ENCODE measurements around the gene ERICH4. TPM values are rescaled to one million over a fixed set of nuclear protein-coding genes. Genes with fewer than 3 reads are reported as not detected.
A peak's percentile ranks its signal among the peaks of the same experiment; 100 is the strongest.
"Not testable (repeated sequence)": the region's sequence is repeated elsewhere in the genome, so short reads cannot be mapped to it uniquely, and the experiment has no call there.

The ERICH4 gene
- polyA plus RNA-seq, 3 donors from 2014 or later, result not detected

DNA sequence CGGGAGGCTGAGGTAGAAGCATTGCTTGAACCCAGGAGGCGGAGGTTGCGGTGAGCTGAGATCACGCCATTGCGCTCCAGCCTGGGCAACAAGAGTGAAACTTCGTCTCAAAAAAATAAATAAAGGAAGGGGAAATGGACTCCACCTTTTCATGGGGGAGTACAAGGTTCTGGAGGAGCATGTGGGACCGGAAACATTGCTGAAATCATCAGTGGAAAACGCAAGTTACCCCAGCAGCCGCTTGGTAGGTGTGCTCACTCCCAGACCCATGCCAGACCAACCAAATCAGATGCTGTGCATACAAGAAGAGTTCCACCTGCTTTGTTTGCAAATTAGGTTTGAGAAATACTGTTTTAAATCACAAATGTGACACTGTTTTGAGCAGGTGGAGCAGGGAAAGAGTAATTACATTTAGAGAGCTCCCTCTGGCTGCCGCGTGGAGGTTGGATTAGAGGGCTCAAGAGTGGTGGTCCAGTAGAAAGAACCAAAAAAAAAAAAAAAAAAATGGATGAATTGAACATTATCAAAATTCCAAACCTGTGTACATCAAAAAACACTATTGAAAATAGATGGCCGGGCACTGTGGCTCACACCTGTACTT, 4.9 kb downstream of the ERICH4 start:
- H3K27me3 Mint-ChIP-seq (ENCODE audit: low read depth in 3 of 3), result peaks cover 11 to 25% (median 12%) of the 10 kb centered on the region in 3 donors
- H3K9me3 Mint-ChIP-seq, result no peaks in the 10 kb centered on the region
- no peak overlapping the region for H3K4me3 Mint-ChIP-seq
- peaks cover 0 to 3% (median 0%) of the 10 kb centered on the region in 3 donors for H3K36me3 Mint-ChIP-seq
- H3K4me1 Mint-ChIP-seq, result peaks cover 0 to 5% of the 10 kb centered on the region in 2 donors
- no peak overlapping the region for H3K27ac Mint-ChIP-seq
- DNase-seq, result no peak

DNA sequence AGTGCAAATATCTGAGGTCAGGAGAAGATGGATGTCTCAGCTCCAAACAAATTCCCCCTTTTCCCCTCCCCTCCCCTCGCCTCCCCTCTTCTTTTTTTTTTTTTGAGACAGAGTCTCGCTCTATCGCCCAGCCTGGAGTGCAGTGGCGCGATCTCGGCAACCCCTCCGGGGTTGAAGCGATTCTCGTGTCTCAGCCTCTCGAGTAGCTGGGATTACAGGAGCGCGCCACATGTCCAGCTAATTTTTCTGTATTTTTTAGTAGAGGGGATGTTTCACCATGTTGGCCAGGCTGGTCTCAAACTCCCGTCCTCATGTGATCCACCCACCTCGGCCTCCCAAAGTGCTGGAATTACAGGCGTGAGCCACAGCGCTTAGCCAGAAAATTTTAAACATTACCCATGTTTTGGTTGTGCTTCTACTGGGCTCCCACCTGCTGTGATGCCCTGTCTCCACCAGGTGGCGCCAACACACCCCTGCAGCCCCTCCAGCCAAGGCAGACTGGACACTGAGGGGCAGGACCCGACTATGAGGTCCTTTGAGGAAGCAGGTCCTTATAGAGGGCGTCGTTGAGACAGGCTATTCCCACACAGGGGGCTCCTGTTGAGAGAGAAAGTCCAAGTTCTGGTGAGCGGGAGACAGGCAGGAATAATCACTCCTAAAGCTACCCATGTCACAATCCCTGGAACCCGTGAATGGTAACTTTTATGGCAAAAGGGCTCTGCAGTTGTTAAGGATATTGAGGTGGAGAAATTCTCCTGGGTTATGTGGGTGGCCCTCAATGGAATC, 6.3 kb downstream of the ERICH4 start:
- Mint-ChIP-seq H3K4me3 (peak overlapping the region in 3 of 5 donors; percentile 38 to 67 (median 63)), H3K27me3 (ENCODE audit: low read depth in 3 of 3) (peaks cover 6 to 23% (median 9%) of the 10 kb centered on the region in 3 donors), H3K36me3 (no peaks in the 10 kb centered on the region), H3K9me3 (no peaks in the 10 kb centered on the region), H3K27ac (peak overlapping the region in 1 of 6 donors; percentile 30), H3K4me1 (peaks cover 0 to 5% of the 10 kb centered on the region in 2 donors)
- DNase-seq, result peak; percentile 67 to 71 (median 67)

DNA sequence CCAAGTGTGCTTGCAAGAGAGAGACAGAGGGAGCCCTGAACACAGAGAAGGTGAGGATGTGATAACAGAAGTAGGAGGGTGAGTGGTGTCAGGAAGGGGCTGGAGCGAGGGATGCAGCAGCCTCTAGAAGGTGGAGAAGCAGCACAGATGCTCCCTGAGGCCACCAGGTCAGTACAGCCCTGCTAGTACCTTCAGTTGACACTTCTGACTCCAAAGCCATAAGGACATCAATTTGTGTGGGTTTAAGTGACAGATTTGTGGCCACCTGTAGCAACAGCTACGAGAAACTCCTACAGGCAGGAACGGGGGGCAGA, 6.9 kb downstream of the ERICH4 start:
- peaks cover 4 to 24% (median 9%) of the 10 kb centered on the region in 3 donors for H3K27me3 Mint-ChIP-seq (ENCODE audit: low read depth in 3 of 3)
- no peak for DNase-seq
- no peaks in the 10 kb centered on the region for H3K36me3 Mint-ChIP-seq
- H3K9me3 Mint-ChIP-seq, result no peaks in the 10 kb centered on the region
- H3K4me1 Mint-ChIP-seq, result peaks cover 0 to 5% of the 10 kb centered on the region in 2 donors
- H3K4me3 Mint-ChIP-seq, result no peak overlapping the region
- no peak overlapping the region for H3K27ac Mint-ChIP-seq

DNA sequence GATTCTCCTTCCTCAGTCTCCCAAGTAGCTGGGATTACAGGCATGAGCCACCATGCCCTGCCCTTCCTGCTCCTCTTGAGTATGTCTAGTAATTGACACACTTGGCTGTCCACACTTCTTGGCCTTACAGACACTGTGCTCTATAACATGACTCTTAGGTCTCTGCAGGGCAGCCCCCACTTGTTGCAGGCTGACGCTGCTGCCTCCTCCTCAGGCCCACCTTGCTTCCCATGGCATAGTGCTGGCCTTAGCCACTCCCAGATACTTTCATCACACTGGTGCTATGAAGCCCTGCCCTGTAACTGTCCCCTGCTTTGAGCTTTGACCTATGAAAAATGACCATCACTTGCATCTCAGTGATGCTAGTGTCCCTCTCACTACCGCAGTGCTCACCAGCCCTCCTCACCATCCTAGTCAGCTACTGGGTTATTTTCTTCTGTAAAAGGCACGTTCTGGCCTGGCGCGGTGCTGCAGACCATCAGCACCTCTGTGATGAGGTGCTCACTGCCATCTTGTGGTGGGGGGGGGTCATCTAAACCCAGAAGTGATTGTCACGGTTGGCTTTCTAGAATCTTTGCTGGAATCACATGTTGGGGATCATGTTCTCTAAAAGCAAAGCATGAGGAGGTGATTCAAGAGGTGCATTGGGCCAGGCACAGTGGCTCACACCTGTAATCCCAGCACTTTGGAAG, 9.8 kb downstream of the ERICH4 start:
- H3K36me3 Mint-ChIP-seq, result no peaks in the 10 kb centered on the region
- no peak overlapping the region for H3K27ac Mint-ChIP-seq
- no peak overlapping the region for H3K4me3 Mint-ChIP-seq

DNA sequence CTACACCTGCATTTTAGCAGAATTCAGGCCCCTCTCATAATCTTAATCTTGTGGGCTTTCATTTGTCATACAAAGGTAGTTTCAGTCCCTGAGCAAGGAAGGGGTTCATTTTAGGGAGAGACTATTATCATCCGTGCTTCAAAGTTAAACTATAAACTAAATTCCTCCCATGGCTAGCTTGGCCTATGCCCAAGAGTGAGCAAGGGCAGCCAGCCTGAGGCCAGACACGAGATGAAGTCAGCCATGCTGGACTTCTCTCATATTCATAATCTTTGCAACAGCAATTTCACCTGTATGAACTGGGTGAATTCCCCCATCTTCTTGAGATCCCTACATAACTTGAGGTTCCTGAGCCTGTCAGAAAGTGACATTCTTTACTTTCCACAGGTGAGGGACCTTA, 13.0 kb downstream of the ERICH4 start:
- Mint-ChIP-seq H3K4me1 (no peaks in the 10 kb centered on the region), H3K27ac (no peak overlapping the region), H3K4me3 (no peak overlapping the region), H3K36me3 (no peaks in the 10 kb centered on the region), H3K27me3 (ENCODE audit: low read depth in 3 of 3) (peaks cover 0 to 28% (median 5%) of the 10 kb centered on the region in 3 donors), H3K9me3 (no peaks in the 10 kb centered on the region)
- no peak for DNase-seq

More for the DNA sequence above, 9.8 kb downstream of the ERICH4 start:
- Mint-ChIP-seq H3K4me1 (peaks cover 0 to 5% of the 10 kb centered on the region in 2 donors), H3K9me3 (no peaks in the 10 kb centered on the region), H3K27me3 (ENCODE audit: low read depth in 3 of 3) (peaks cover 4 to 26% (median 6%) of the 10 kb centered on the region in 3 donors)
- DNase-seq, result no peak

DNA sequence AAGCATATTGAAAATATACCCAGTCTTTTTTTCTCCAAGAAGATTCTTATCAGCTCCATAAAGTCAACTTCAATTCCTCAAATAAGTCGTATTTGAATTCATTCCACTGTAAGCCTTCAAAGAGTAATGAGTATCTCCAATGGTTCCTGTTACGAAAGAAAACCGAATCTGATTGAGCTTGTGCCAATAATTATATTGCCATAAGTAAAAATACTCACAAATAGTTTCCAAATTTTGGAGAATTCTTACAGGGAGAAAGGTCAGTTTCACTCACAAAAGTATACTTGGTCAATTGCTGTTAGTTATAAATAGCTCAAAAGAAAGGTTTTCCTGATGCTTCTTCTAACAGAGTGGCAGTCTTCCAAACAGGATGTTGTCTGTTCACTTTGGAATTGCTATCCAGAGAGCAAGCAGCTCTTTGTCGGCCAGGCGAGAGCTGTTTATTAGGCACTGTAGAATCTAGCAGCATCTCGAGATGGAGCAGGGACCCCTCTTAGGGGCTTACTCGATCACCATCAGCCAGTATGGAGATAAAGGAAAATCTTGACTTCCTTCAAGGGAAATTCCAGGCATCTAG, 13.5 kb downstream of the ERICH4 start:
- no peaks in the 10 kb centered on the region for H3K4me1 Mint-ChIP-seq
- H3K27ac Mint-ChIP-seq, result no peak overlapping the region
- peaks cover 0 to 28% (median 5%) of the 10 kb centered on the region in 3 donors for H3K27me3 Mint-ChIP-seq (ENCODE audit: low read depth in 3 of 3)
- no peaks in the 10 kb centered on the region for H3K9me3 Mint-ChIP-seq
- no peaks in the 10 kb centered on the region for H3K36me3 Mint-ChIP-seq
- no peak for DNase-seq
- no peak overlapping the region for H3K4me3 Mint-ChIP-seq

DNA sequence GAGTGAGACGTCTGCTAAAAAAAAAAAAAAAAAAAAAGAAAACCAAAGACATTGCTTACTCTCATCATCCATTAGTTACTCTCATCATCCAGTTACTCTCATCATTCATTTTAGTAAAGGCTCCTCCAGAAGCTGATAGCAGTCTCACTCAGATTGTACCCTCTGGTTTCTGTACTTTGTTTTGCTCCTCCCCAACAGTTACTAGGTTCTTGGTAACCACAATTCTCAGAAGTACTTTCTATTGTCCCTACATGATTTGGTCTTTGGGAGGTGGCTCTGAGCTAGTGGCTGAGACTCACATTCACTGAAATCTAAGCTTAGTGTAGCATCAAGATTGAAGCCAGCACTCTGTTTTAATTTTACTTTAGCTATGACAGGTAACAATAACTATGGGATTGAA, 14.3 kb downstream of the ERICH4 start:
- Mint-ChIP-seq H3K36me3 (no peaks in the 10 kb centered on the region), H3K27me3 (ENCODE audit: low read depth in 3 of 3) (peaks cover 0 to 32% (median 5%) of the 10 kb centered on the region in 3 donors), H3K4me1 (no peaks in the 10 kb centered on the region), H3K27ac (no peak overlapping the region), H3K9me3 (no peaks in the 10 kb centered on the region), H3K4me3 (no peak overlapping the region)
- no peak for DNase-seq

DNA sequence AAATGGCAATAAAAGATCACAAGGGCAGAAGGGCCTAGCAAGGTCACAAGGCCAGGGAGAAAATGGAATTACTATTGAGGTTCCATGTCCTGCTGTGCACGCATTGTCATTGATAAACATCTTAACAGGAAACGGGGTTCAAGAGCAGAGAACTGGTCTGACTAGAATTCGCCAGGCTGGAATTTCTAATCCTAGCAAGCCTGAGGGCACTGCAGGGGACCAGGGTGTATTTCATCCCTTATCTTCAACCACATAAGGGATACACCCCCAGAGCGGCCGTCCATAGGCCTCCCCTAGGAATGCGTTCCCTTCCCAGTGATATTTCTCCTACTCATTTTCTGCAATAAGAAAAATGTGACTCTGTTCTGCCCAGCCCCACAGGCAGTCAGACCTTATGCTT, 19.5 kb downstream of the ERICH4 start:
- no peaks in the 10 kb centered on the region for H3K9me3 Mint-ChIP-seq
- H3K27ac Mint-ChIP-seq, result no peak overlapping the region
- no peaks in the 10 kb centered on the region for H3K36me3 Mint-ChIP-seq
- peaks cover 5 to 12% of the 10 kb centered on the region in 2 donors for H3K4me1 Mint-ChIP-seq
- no peak overlapping the region for H3K4me3 Mint-ChIP-seq
- no peak for DNase-seq
- peaks cover 6 to 29% (median 12%) of the 10 kb centered on the region in 3 donors for H3K27me3 Mint-ChIP-seq (ENCODE audit: low read depth in 3 of 3)

DNA sequence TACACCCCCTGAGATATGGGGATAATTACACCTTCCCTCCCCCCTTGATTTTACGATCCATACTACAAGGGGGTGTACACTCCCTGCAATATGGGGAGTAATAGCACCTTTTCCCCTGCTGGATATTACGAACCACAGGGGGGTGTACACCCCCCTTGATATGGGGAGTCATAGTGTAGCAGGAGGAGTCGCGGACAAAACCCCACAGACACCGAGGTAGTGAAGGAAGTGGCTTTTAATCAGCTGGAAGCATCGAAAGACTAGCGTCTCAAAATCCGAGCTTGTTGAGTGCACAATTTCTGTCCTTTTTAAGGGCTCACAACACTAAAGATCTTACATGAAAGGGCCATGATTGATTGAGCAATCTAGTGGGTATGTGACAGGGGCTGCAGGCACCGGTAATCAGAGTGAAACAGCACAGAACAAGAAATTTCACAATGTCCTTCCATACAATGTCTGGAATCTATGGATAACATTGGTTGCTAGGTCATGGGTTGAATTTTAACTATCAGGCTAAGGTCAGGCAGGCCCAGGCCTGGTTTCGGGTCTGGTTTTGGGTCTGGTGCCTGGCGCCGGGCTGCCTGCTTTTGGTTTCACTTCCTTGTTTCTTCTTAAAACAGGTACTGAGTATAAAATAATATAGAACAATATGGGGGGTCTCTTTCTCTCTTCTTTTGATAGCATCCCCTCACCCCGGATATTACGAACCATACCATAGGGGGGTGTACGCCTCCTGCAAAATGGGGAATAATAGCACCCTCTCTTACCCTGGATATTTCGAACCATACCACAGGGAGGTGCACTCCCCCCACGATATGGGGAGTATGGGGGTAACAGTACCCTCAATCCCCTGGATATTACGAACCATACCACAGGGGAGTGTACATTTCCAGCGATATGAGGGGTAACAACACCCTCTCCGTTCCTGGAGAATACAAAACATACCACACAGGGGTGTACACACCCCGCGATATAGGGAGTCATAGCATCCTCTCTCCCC, 20.6 kb downstream of the ERICH4 start:
- Mint-ChIP-seq H3K27me3 (ENCODE audit: low read depth in 3 of 3) (peaks cover 6 to 28% (median 12%) of the 10 kb centered on the region in 3 donors), H3K4me1 (peaks cover 5 to 12% of the 10 kb centered on the region in 2 donors), H3K4me3 (peak overlapping the region in 4 of 5 donors; percentile 30 to 62 (median 44)), H3K27ac (peak overlapping the region in 5 of 6 donors; percentile 17 to 82 (median 56))
- peak in 1 of 3 donors; percentile 5 for DNase-seq
- H3K36me3 Mint-ChIP-seq, H3K9me3 Mint-ChIP-seq: not testable (repeated sequence)

DNA sequence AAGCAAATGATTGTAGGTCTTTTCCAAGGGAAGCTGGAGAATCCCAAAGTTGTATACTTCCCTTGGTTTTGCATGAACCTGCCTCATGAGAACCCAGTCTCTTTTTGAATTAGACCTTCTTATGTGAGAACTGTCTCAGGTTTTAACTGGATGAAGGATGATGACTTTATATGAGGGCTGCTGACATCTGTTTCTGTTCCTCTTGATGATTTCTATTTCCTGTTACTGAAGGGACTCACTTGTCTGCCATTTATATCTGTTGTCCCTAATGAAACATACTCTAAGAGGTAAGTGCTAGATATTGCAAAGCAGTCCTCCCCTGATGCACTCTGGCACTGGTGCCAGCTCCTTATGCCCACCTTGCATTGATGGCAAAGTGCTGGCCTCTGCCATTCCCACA, 33.6 kb downstream of the ERICH4 start:
- no peak for DNase-seq
- no peak overlapping the region for H3K27ac Mint-ChIP-seq
- no peak overlapping the region for H3K4me3 Mint-ChIP-seq
- H3K27me3 Mint-ChIP-seq (ENCODE audit: low read depth in 3 of 3), result peaks cover 2 to 20% (median 16%) of the 10 kb centered on the region in 3 donors
- H3K9me3 Mint-ChIP-seq, result peaks cover 0 to 5% (median 0%) of the 10 kb centered on the region in 6 donors
- H3K36me3 Mint-ChIP-seq, result no peaks in the 10 kb centered on the region
- no peaks in the 10 kb centered on the region for H3K4me1 Mint-ChIP-seq

DNA sequence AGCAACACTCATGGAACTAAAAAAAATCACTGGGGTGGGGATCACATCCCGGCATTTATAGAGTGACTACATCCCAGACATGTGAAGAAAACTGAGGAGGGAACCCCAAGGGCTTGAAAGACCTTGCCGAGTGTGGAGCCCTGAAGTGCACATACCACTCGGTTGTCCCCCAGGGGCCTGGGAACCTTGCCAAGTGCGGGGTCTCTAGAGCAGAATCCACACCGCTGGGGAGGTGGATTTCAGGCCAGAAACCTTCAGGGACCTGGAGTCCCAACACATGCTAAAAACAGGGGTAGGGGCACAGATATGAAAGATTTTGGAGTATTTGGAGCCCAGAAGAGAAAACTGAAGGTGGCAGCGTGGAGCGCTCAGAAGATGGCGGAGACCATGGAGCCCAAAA, 35.2 kb downstream of the ERICH4 start:
- no peak overlapping the region for H3K4me3 Mint-ChIP-seq
- peak overlapping the region in 1 of 6 donors; percentile 40 for H3K27ac Mint-ChIP-seq
- H3K27me3 Mint-ChIP-seq (ENCODE audit: low read depth in 3 of 3), result peaks cover 2 to 18% (median 9%) of the 10 kb centered on the region in 3 donors
- DNase-seq, result no peak
- peaks cover 0 to 2% (median 0%) of the 10 kb centered on the region in 6 donors for H3K9me3 Mint-ChIP-seq
- H3K4me1 Mint-ChIP-seq, result no peaks in the 10 kb centered on the region
- no peaks in the 10 kb centered on the region for H3K36me3 Mint-ChIP-seq

DNA sequence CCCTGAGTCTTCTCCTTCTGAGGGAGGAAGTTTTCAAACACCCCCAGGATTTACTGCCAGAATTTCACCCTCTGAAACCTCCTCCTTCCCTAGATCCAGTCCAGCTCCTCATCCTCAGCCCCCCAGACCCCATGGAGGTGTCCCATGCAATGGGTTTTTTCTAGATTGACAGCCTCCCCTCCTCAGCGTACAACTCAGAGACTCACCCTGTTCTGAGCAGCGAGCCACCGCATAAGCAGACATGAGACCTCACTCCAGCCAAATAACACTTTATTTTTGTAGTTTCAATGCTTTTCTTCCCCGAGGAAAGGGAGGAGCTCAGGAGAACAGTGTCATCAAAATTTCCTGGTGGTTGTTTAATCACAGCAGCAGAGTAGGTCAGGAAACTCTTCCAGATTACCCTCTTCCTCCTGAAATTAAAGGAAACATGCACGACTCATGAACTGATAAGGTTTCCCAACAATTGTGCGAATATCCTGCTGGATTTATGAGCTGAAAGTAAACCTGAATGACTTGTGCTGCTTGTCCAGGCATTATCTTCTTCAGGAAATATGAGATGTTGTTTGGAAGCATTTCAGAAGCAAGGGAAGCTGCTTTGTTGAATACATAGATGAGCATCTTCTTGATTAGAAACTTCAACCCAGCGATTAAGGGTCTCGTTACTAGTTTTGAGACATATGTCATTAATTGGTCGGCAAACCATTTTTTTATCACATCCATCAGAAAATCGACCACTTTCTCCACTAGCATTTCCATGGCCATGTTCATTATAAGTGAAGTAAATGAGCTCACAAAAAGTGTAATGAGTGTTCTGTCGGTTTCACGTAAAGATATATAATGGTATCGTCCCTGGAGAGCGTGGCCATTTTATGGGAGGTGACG, 36.2 kb downstream of the ERICH4 start:
- Mint-ChIP-seq H3K9me3 (no peaks in the 10 kb centered on the region), H3K27me3 (ENCODE audit: low read depth in 3 of 3) (peaks cover 2 to 16% (median 12%) of the 10 kb centered on the region in 3 donors), H3K4me3 (no peak overlapping the region), H3K4me1 (no peaks in the 10 kb centered on the region), H3K36me3 (no peaks in the 10 kb centered on the region), H3K27ac (no peak overlapping the region)
- no peak for DNase-seq

Measured in immature natural killer cell (primary cell).